Globus pallidus (tissue), 1 donor: ENCODE data around the gene CTNNA3.
A peak's percentile ranks its signal among the peaks of the same experiment; 100 is the strongest.

Source experiments
- DNase-seq: peaks from one replicate; pipeline ENCODE4 v3.0.0-alpha.2; 2015; ENCODE audit warnings: low spot score

Gene CTNNA3

GRCh38 chr10:67327626-67328535 is 368.1 kb downstream of the CTNNA3 start:
- no peak for DNase-seq

DNA sequence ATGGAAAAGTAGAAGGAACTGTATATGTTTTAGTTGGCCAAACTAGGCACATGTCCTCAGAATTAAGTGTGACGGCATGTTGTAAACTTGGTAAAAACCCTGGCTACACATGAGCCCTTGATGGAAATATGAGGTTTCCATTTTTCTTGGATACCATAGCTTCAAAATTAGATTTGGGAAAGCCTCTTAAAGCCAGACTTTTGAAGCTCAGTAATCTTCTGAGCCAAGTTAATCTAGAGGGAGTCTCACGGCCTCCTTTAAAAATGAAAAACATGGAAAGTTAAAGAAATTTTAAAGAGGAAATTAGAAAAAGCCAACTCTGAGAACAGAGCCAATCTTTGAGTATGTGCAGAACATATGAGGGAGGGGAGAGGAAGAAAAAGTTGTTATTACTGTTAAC is 376.0 kb downstream of the CTNNA3 start:
- DNase-seq = no peak

- DNase-seq = no peak
Observed at GRCh38 chr10:67308912-67309311, 387.1 kb downstream of the CTNNA3 start.

DNA sequence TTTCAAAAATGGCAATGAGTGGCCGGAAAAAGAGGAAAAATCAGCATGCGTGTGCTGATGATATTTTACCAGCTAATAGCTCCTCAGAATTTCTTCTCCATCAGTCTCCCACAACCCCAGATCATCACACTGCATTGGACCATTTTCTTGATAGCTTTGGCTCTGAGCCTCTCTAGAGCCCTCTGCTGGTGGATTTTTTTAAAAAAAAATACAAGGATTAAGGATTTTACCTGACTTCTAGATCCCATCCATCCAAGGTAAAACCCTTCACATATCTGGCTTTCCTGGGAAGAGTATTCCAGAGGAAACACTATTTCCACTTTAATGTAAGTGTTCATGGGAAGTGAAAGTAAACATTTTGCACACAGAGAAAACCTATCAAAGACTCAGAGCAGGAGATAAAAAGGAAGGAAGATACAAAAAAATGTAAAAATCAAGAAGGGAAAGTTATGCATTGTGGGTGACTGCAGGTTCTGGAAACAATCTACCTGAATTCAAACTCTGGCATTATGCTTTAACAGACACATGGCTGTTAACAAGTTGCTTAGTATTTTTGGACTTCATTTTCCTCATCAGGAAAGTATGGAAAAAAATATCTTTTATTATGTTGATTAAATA is 389.3 kb downstream of the CTNNA3 start:
- DNase-seq = peak; percentile 27

DNA sequence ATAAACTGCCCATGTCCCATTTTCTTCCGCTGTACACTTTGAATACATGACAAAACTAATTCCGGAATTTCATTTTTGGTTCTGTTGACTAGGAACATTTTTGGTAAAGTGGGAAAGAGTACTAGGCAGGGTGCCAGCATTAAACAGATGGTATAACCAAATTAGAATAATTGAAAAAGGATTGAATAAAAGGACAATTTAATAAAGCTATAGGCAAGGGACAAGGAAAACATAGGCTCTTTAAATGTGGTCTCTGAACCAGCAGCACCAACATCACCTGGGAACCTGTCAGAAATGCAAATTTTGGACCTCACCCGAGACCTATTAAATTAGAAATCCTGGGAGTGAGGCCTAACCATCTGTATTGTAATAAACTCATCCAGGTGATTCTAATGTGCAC is 393.3 kb downstream of the CTNNA3 start:
- no peak for DNase-seq

- DNase-seq = no peak
Observed at GRCh38 chr10:67299761-67300160, 396.2 kb downstream of the CTNNA3 start.

GRCh38 chr10:67297637-67298181 is 398.3 kb downstream of the CTNNA3 start:
- DNase-seq = no peak

DNA sequence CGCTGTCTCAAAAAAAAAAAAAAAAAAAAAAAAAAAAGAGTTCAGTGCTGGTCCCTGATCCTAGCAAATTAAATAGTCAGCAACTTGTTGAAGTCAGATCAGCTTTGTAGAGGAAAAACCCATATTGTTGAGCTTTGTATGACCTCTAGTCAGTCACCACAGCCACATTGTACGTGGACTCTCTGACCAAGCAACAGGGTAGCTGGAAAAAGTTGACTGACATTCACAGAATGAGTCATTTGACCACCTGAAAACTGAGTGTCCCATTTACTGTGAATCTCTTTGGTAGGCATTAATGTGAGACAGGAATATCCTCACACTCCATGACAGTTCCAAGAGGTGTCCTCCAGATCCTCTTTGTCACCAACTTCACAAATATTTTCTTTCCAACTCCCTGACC is 399.1 kb downstream of the CTNNA3 start:
- no peak for DNase-seq

GRCh38 chr10:67288688-67289410 is 407.1 kb downstream of the CTNNA3 start:
- no peak for DNase-seq

DNA sequence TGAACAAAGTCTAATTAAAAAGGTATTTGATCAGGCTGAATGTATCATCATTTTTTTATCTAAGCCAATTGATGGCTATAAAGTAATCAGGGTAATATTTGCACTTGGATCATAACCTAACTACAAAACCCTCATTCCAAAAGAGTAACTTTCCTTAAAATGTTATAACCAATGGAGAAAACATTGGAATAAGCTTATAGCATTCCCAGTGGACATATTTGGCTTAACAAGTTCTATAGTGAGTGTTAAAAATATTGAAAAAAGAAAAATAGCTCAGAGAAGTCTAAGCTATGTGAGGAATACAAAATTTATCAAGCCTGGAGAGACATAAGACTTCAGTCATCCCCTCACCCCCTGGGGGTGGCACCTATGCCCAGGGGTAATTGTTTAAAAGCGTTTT is 411.4 kb downstream of the CTNNA3 start:
- DNase-seq = no peak

GRCh38 chr10:67282871-67283270 is 413.1 kb downstream of the CTNNA3 start:
- no peak for DNase-seq

- no peak for DNase-seq
Observed at GRCh38 chr10:67280405-67280804, 415.6 kb downstream of the CTNNA3 start.

GRCh38 chr10:67277402-67277801 is 418.6 kb downstream of the CTNNA3 start:
- DNase-seq = no peak

- no peak for DNase-seq
Observed at GRCh38 chr10:67269828-67270227, 426.2 kb downstream of the CTNNA3 start.

GRCh38 chr10:67268146-67268545 is 427.8 kb downstream of the CTNNA3 start:
- DNase-seq = no peak

- DNase-seq = no peak
Observed at GRCh38 chr10:67262675-67263074, 433.3 kb downstream of the CTNNA3 start.

DNA sequence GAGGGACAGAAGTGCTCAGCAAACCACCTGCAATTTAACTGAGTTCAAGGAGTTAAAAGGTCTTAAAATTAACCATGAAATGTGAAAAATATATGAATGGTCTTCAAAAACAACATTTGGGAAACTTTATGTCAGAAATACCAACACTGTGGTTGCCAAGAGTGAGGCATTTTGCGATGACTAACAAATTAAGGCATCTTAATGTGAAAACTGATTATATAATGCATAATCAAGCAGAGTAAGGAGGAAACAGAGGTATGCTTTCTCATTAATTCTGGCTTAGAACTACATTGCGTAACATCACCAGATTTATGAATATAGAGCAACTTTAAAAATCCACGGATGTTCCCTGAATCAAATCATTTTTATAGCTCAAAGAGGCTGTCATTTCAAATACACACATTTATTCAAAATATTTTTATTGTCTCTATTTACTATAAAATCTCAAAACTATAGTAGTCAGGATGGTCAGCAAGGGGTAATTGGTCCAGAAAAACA is 434.6 kb downstream of the CTNNA3 start:
- no peak for DNase-seq

- no peak for DNase-seq
Observed at GRCh38 chr10:67259319-67259929, 436.6 kb downstream of the CTNNA3 start.

DNA sequence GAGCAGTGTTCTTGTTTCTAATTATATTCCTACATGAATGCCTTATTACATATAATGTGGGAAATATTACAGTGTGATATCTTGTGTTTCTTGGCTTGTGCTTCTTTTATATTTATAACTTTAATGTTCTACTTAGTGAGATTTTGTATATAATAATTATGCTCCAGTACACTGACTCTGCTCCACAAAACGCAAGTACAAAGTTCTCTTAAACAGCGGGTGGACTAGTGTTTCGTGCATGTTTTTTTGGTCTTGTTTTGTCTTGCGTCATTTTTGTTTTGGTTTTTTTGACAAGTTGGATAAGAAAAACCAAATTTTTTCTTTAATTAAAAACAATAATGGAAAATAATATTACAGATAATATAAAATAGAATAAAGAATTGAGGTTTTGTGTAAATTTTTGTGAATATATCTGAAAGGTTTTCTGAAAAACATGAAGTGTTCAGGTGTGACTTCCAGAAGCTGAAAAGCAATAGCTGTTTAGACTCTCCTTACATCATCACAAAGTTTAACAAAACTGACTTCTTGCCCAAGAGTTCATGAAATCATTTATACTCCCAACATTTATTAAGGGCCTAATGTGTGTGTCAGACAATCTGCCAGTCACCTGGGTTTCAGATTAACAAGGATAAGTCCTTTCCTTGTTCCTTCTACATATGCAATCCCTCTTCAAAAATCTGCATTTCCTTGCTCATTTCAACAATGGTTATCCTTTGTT is 438.4 kb downstream of the CTNNA3 start:
- DNase-seq = no peak

GRCh38 chr10:67257018-67257417 is 439.0 kb downstream of the CTNNA3 start:
- DNase-seq = no peak

GRCh38 chr10:67250686-67251085 is 445.3 kb downstream of the CTNNA3 start:
- DNase-seq = no peak
